ENCODE measurements around the gene MRPL58. TPM values are rescaled to one million over a fixed set of nuclear protein-coding genes. Genes with fewer than 3 reads are reported as not detected.

The MRPL58 gene
- total RNA-seq, 1 donor from 2014 or later = 23.8 TPM

- no peaks in the 10 kb centered on the region for H3K9me3 ChIP-seq (ENCODE audit: insufficient read depth, low read depth, low read length)
- no peaks in the 10 kb centered on the region for H3K27me3 Mint-ChIP-seq (ENCODE audit: low read depth, unreplicated experiment)
- no peak overlapping the region for H3K4me3 ChIP-seq (ENCODE audit: insufficient read depth, low read depth, low read length)
- H3K4me2 ChIP-seq (ENCODE audit: low read length) = no peak overlapping the region
- H2AFZ ChIP-seq (ENCODE audit: low read depth, low read length) = no peak overlapping the region
- H3K27ac ChIP-seq (ENCODE audit: low read depth, low read length) = no peak overlapping the region
- no peaks in the 10 kb centered on the region for H3K36me3 ChIP-seq (ENCODE audit: insufficient read depth, low read length)
- H3K4me1 Mint-ChIP-seq (ENCODE audit: low read depth, unreplicated experiment) = peaks cover 13% of the 10 kb centered on the region
- H3K9ac ChIP-seq (ENCODE audit: low read length) = no peak overlapping the region
- H3K27me3 ChIP-seq (ENCODE audit: insufficient read depth, low read length) = no peaks in the 10 kb centered on the region
- DNase-seq (ENCODE audit: low read depth) (no peak), FAIRE-seq (no peak)
- TF ChIP-seq EZH2 (IDR thresholded peaks at IDR 0.05; ENCODE audit: insufficient read depth, low read length) = no peak
- no peak for TF ChIP-seq CTCF (IDR thresholded peaks at IDR 0.05; ENCODE audit: insufficient read depth, low read depth, low read length)
- peaks cover 30% of the 10 kb centered on the region for H3K4me1 ChIP-seq (ENCODE audit: insufficient read depth, low read length)
- no peak overlapping the region for H3K27ac Mint-ChIP-seq (ENCODE audit: unreplicated experiment)
- no peaks in the 10 kb centered on the region for H3K36me3 Mint-ChIP-seq (ENCODE audit: low read depth, unreplicated experiment)
- peaks cover 18% of the 10 kb centered on the region for H4K20me1 ChIP-seq (ENCODE audit: insufficient read depth, low read length)
- H3K9me3 Mint-ChIP-seq (ENCODE audit: unreplicated experiment) = no peaks in the 10 kb centered on the region
- peaks cover 28% of the 10 kb centered on the region for H3K79me2 ChIP-seq (ENCODE audit: insufficient read depth, low read length)
- peak overlapping the region; percentile 40 for H3K4me3 Mint-ChIP-seq (ENCODE audit: unreplicated experiment)
Observed at GRCh38 chr17:74986206-74986576, 26.3 kb upstream of the MRPL58 start.

GRCh38 chr17:74987418-74987908 is 25.0 kb upstream of the MRPL58 start, which contains the start of gene CDR2L:
TSS of gene CDR2L (plus strand) at chr17:74987632. CDS start at chr17:74988044, 412 bp downstream.
- Histone ChIP-seq H3K9me3 (ENCODE audit: insufficient read depth, low read depth, low read length) (no peaks in the 10 kb centered on the region), H3K79me2 (ENCODE audit: insufficient read depth, low read length) (peaks cover 37% of the 10 kb centered on the region), H3K36me3 (ENCODE audit: insufficient read depth, low read length) (no peaks in the 10 kb centered on the region), H3K27ac (ENCODE audit: low read depth, low read length) (peak within 1 kb of the TSS; percentile 97), H2AFZ (ENCODE audit: low read depth, low read length) (peak within 1 kb of the TSS; percentile 79), H3K4me1 (ENCODE audit: insufficient read depth, low read length) (peaks cover 18% of the 10 kb centered on the region), H3K4me2 (ENCODE audit: low read length) (peak within 1 kb of the TSS; percentile 97), H4K20me1 (ENCODE audit: insufficient read depth, low read length) (peaks cover 27% of the 10 kb centered on the region), H3K4me3 (ENCODE audit: insufficient read depth, low read depth, low read length) (peak within 1 kb of the TSS; percentile 90), H3K9ac (ENCODE audit: low read length) (peak within 1 kb of the TSS; percentile 99), H3K27me3 (ENCODE audit: insufficient read depth, low read length) (no peaks in the 10 kb centered on the region)
- Mint-ChIP-seq H3K4me1 (ENCODE audit: low read depth, unreplicated experiment) (peaks cover 17% of the 10 kb centered on the region), H3K27me3 (ENCODE audit: low read depth, unreplicated experiment) (no peaks in the 10 kb centered on the region), H3K9me3 (ENCODE audit: unreplicated experiment) (no peaks in the 10 kb centered on the region), H3K27ac (ENCODE audit: unreplicated experiment) (peak within 1 kb of the TSS; percentile 96), H3K36me3 (ENCODE audit: low read depth, unreplicated experiment) (no peaks in the 10 kb centered on the region), H3K4me3 (ENCODE audit: unreplicated experiment) (peak within 1 kb of the TSS; percentile 91)
- TF ChIP-seq CTCF (IDR thresholded peaks at IDR 0.05; ENCODE audit: insufficient read depth, low read depth, low read length) = no peak
- no peak for TF ChIP-seq EZH2 (IDR thresholded peaks at IDR 0.05; ENCODE audit: insufficient read depth, low read length)
- FAIRE-seq (no peak), DNase-seq (ENCODE audit: low read depth) (peak; percentile 81)

Measured in astrocyte (in vitro differentiated cells and primary cell).